Peyer's patch (tissue), 4 donors: ENCODE results near the gene PRRC2B.

Source experiments
- POLR2A ChIP-seq, 2 donors: fragments of 450-650 bp; IDR thresholded peaks; one replicate each; pipeline ENCODE4 v1.5.1; 2017; ENCODE audit warnings: antibody characterized with exemption in 2 of 2, mild to moderate bottlenecking in 2 of 2, moderate library complexity in 2 of 2
- TF ChIP-seq, protein P1 (sequence below), 6 experiments: fragments of 450-650 bp in 4 of 6; fragments of 200-600 bp in 2 of 6; sonication (generic) in 1 of 6; IDR thresholded peaks; one replicate each; pipeline ENCODE4 v1.5.1; 2017 to 2019; ENCODE audit warnings: antibody characterized with exemption in 6 of 6, mild to moderate bottlenecking in 3 of 6, moderate library complexity in 1 of 6

DNA sequence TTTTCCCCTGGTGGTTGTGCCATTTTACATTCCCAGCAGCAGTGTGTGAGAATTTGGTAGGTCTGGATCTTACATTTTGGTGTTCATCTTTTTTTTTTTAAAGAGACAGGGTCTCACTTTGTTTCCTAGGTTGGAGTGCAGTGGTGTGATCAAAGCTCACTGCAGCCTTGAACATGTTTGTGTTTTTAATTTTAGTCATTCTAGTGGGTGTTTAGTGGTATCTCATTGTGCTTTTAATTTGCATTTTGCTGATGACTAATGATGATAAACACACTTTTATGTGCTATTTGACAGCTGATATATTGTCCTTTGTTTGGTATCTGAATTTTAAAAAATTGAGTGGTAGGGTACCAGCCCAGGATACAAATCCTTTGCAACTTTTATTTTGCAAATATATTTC lies 55.4 kb downstream of the PRRC2B start:
- TF ChIP-seq POLR2A (IDR thresholded peaks at IDR 0.05), result no peak
- TF ChIP-seq, protein P1, sequence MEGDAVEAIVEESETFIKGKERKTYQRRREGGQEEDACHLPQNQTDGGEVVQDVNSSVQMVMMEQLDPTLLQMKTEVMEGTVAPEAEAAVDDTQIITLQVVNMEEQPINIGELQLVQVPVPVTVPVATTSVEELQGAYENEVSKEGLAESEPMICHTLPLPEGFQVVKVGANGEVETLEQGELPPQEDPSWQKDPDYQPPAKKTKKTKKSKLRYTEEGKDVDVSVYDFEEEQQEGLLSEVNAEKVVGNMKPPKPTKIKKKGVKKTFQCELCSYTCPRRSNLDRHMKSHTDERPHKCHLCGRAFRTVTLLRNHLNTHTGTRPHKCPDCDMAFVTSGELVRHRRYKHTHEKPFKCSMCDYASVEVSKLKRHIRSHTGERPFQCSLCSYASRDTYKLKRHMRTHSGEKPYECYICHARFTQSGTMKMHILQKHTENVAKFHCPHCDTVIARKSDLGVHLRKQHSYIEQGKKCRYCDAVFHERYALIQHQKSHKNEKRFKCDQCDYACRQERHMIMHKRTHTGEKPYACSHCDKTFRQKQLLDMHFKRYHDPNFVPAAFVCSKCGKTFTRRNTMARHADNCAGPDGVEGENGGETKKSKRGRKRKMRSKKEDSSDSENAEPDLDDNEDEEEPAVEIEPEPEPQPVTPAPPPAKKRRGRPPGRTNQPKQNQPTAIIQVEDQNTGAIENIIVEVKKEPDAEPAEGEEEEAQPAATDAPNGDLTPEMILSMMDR (IDR thresholded peaks at IDR 0.05), result no peak
